IPS DF 6.9 (cell line): ENCODE measurements around the gene SETBP1.

Experiments used
- DNase-seq: peaks from one replicate; pipeline ENCODE4 v3.0.0-alpha.2; 2013; ENCODE audit warnings: low read depth, low spot score
- H3K27ac ChIP-seq: one replicate; pipeline ENCODE4 v1.5.1; 2013; ENCODE audit warnings: low read length, control low read depth
- H3K27me3 ChIP-seq: 2 replicates; pipeline ENCODE4 v1.6.1; 2013; ENCODE audit warnings: mild to moderate bottlenecking, low read length; ENCODE audit not compliant: control insufficient read depth, insufficient read depth
- H3K36me3 ChIP-seq: 2 replicates; pipeline ENCODE4 v1.6.1; 2013; ENCODE audit warnings: low read length; ENCODE audit not compliant: control insufficient read depth, insufficient read depth
- H3K4me1 ChIP-seq: 2 replicates; pipeline ENCODE4 v1.6.1; 2013; ENCODE audit warnings: low read length; ENCODE audit not compliant: control insufficient read depth, insufficient read depth
- H3K4me3 ChIP-seq: 2 replicates; pipeline ENCODE4 v1.5.1; 2013; ENCODE audit warnings: mild to moderate bottlenecking, low read length
- H3K9me3 ChIP-seq: 2 replicates; pipeline ENCODE4 v1.6.1; 2013; ENCODE audit warnings: low read length, inconsistent platforms; ENCODE audit not compliant: control insufficient read depth, insufficient read depth
- WGBS: extraction: QIAGEN DNeasy Blood & Tissue Kit; methylation state at CpG from one replicate; pipeline ENCODE4 v1.1.7; 2013; ENCODE audit warnings: mixed read lengths, missing lambda C conversion rate; ENCODE audit not compliant: insufficient read length, insufficient coverage; 5-methylcytosine and 5-hydroxymethylcytosine counted together

SETBP1 gene

DNA sequence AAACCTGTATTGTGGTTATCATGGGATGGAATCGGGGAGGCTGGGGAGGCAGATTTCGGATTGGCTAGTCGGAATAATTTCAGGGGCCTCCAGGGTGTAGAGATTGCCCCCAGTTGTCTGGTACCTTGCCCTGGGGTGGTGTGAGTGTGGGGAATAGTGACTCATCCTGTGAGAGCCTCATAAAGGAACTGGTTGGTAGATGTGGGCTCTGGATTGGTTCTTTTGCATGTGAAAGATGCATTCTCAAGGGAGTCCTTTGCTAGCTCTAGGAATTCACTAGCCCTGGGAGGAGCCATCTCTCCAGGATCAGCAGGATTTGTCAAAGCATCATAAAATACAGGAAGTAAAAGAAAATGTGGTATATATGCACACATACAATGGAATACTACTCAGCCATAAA, 331.6 kb downstream of the SETBP1 start:
- DNase-seq, result no peak
- no peak overlapping the region for H3K27ac ChIP-seq
- H3K4me1 ChIP-seq, result peaks cover 2% of the 10 kb centered on the region; the same call in 1 of the 2 replicates
- H3K27me3 ChIP-seq, result no peaks in the 10 kb centered on the region
- no CpG with 5 or more reads among the region's 3 CpGs for WGBS
- no peaks in the 10 kb centered on the region for H3K9me3 ChIP-seq
- H3K36me3 ChIP-seq, result no peaks in the 10 kb centered on the region
- no peak overlapping the region for H3K4me3 ChIP-seq

DNA sequence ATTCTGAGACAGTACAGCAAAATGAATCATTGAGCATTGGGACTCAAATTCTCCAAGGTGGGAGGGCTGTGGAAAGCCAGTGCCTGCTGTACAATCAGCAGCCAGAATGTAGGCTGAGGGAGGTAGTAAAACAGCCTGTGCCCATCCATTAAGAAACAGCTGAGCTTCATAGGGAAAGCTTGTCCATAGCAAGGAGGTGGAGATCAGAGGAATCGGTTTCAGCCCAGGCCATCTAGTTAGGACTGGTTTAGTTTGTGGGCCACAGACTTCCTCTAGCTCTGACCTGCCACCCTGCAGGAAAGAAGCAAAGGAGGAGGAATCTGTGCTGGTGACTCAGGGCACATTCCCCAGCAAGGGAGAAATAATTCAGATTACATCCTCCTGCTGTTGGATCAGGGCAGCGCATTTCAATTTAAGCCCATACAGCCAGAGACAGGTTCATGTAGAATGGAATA, 333.4 kb downstream of the SETBP1 start:
- no CpG with 5 or more reads among the region's 2 CpGs for WGBS
- no peaks in the 10 kb centered on the region for H3K27me3 ChIP-seq
- H3K4me3 ChIP-seq, result no peak overlapping the region
- H3K4me1 ChIP-seq, result peaks cover 2% of the 10 kb centered on the region; the same call in 1 of the 2 replicates
- no peak for DNase-seq
- H3K36me3 ChIP-seq, result no peaks in the 10 kb centered on the region
- no peaks in the 10 kb centered on the region for H3K9me3 ChIP-seq
- no peak overlapping the region for H3K27ac ChIP-seq

DNA sequence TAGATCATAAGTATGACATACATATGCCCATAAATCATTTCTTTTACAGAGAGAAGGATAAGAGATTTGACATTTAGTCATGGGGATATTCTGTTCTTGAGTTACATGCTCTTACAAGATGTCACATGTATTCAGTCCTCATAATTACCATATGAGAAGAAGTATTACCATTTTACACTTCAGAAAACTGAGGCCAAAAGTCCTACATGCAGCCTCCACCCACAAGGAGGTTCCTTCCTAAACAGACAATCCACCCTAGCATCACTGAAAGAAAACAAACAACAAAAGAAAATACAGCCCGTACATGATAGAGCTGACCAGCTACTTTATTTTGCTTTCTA, 335.1 kb downstream of the SETBP1 start:
- no peak for DNase-seq
- Histone ChIP-seq H3K4me1 (peaks cover 2% of the 10 kb centered on the region; the same call in 1 of the 2 replicates), H3K27ac (no peak overlapping the region), H3K4me3 (no peak overlapping the region), H3K27me3 (no peaks in the 10 kb centered on the region), H3K36me3 (no peaks in the 10 kb centered on the region), H3K9me3 (no peaks in the 10 kb centered on the region)
- WGBS, result no CpG with 5 or more reads among the region's 1 CpG

DNA sequence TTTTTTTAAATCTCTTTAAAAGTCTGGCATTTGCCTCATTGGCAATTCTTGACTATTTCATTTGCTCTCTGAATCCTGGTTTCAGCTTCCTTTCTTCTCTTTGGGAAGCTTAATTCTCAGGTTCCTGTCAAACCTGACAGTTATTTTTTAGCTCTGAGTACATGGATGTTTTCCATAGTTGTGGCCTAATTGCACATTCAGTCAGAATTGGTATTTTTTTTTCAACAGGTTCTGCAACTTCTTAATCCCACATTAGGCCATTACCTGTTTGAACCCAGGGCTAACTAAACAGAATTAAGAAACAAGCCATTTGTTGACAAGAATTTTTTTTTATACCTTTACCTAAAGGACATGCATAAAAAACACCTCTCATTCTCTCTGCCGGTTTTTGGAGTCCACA, 338.8 kb downstream of the SETBP1 start:
- H3K27me3 ChIP-seq, result no peaks in the 10 kb centered on the region
- H3K4me3 ChIP-seq, result no peak overlapping the region
- H3K9me3 ChIP-seq, result no peaks in the 10 kb centered on the region
- H3K27ac ChIP-seq, result no peak overlapping the region
- no CpG with 5 or more reads among the region's 1 CpG for WGBS
- peaks cover 2% of the 10 kb centered on the region; the same call in 1 of the 2 replicates for H3K4me1 ChIP-seq
- no peak for DNase-seq
- no peaks in the 10 kb centered on the region for H3K36me3 ChIP-seq

DNA sequence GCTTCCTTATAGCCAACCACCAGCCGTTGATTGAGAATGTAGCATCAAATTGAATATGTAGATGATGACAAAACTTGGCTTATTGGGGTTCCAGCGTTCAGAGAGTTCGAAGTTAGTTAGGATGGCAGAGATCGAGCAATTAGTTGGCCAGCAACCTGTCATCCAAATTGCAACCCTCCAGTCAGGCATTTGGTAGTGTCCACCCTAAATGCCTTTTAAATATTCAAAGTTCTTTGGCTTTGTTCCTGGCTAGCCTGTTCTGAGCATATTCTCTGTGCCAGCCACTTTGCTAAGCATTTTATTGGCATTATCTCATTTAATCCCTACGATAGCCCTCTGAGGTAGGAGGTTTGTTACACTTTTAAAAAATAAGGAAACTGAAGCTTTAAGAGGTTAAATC, 342.8 kb downstream of the SETBP1 start:
- Histone ChIP-seq H3K9me3 (no peaks in the 10 kb centered on the region), H3K27me3 (no peaks in the 10 kb centered on the region), H3K4me3 (no peak overlapping the region), H3K4me1 (no peaks in the 10 kb centered on the region), H3K27ac (no peak overlapping the region), H3K36me3 (no peaks in the 10 kb centered on the region)
- no CpG with 5 or more reads among the region's 5 CpGs for WGBS
- DNase-seq, result no peak

- Histone ChIP-seq H3K27me3 (no peaks in the 10 kb centered on the region), H3K36me3 (no peaks in the 10 kb centered on the region), H3K9me3 (no peaks in the 10 kb centered on the region), H3K4me3 (no peak overlapping the region), H3K4me1 (no peaks in the 10 kb centered on the region), H3K27ac (no peak overlapping the region)
- no peak for DNase-seq
- WGBS, result no CpG with 5 or more reads among the region's 4 CpGs
These were observed 343.8 kb downstream of the SETBP1 start for GRCh38 chr18:45024357-45025088.

GRCh38 chr18:45025089-45025450, 344.4 kb downstream of the SETBP1 start:
- no CpG with 5 or more reads among the region's 4 CpGs for WGBS

DNA sequence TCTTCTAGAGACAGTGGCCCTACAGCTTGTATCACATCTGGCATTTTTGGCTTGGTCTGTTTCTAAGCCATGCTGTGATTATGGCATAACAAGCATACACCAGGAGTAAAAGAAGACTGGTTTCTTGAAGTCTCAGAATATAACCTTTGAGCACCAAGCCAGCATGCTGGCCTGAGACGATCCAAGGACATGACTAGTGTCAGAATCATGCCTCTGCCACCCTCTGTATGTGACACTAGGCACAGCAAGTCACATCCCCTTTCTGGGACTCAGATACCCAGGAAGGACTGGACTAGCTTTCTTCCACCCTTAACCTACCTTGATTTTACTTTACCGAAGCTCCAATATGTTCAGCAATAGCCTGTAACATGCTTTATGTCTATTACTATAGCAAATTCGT, 345.5 kb downstream of the SETBP1 start:
- DNase-seq, result no peak
- no peaks in the 10 kb centered on the region for H3K9me3 ChIP-seq
- H3K4me3 ChIP-seq, result no peak overlapping the region
- no peaks in the 10 kb centered on the region for H3K27me3 ChIP-seq
- no CpG with 5 or more reads among the region's 3 CpGs for WGBS
- no peaks in the 10 kb centered on the region for H3K36me3 ChIP-seq
- no peaks in the 10 kb centered on the region for H3K4me1 ChIP-seq
- H3K27ac ChIP-seq, result no peak overlapping the region

More at GRCh38 chr18:45025089-45025450, 344.4 kb downstream of the SETBP1 start:
- Histone ChIP-seq H3K27me3 (no peaks in the 10 kb centered on the region), H3K4me3 (no peak overlapping the region), H3K9me3 (no peaks in the 10 kb centered on the region), H3K4me1 (no peaks in the 10 kb centered on the region), H3K36me3 (no peaks in the 10 kb centered on the region), H3K27ac (no peak overlapping the region)
- no peak for DNase-seq

DNA sequence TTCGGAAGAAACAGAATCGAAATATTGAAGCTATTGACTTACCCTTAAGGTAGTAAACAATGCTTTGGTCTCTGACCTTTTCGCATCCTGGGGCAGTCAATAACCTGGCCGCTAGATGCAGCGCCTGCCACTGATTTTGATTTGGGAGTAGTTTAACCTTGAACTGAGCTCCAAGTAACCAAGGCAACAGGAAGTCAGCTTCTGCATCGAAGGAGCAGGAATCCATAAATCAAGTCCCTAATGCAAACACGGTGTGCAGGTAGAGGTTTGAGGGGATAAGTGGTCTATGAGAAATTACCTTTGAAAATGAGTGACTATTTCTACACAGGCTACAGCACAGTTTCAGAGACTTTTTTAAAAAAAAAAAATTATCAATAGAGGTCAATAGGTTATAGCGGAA, 353.5 kb downstream of the SETBP1 start:
- DNase-seq, result no peak
- H3K4me1 ChIP-seq, result no peaks in the 10 kb centered on the region
- no peak overlapping the region for H3K4me3 ChIP-seq
- no peaks in the 10 kb centered on the region for H3K9me3 ChIP-seq
- H3K27me3 ChIP-seq, result no peaks in the 10 kb centered on the region
- H3K27ac ChIP-seq, result no peak overlapping the region
- no CpG with 5 or more reads among the region's 8 CpGs for WGBS
- no peaks in the 10 kb centered on the region for H3K36me3 ChIP-seq

- no peaks in the 10 kb centered on the region for H3K27me3 ChIP-seq
- no peaks in the 10 kb centered on the region for H3K4me1 ChIP-seq
- no peak overlapping the region for H3K4me3 ChIP-seq
- no peaks in the 10 kb centered on the region for H3K36me3 ChIP-seq
- DNase-seq, result no peak
- no peaks in the 10 kb centered on the region for H3K9me3 ChIP-seq
- no peak overlapping the region for H3K27ac ChIP-seq
- no CpG with 5 or more reads among the region's 2 CpGs for WGBS
These were observed 356.9 kb downstream of the SETBP1 start for GRCh38 chr18:45037618-45038017.

DNA sequence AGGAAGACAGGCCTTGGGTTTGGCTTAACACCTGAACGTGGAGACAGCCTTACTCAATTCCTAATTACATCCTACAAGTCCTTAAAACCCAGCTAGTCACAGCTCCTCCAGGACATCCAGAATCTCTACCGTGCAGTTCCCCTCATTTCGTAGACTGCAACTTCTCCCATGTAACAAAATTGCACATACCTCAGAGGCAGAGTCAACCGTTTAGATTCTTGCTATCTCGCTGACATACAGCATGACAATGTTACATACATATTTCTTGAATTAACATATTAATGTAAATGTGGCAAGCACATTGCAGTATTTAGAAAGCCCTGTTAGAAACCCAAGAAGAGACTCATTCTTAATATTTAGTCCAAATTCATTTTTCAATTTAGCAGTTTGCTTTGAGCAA, 358.7 kb downstream of the SETBP1 start:
- Histone ChIP-seq H3K4me1 (no peaks in the 10 kb centered on the region), H3K27ac (no peak overlapping the region), H3K36me3 (no peaks in the 10 kb centered on the region), H3K27me3 (no peaks in the 10 kb centered on the region), H3K9me3 (no peaks in the 10 kb centered on the region), H3K4me3 (no peak overlapping the region)
- WGBS, result no CpG with 5 or more reads among the region's 5 CpGs
- DNase-seq, result no peak
